Loucy (cell line): ENCODE data around the gene CCDC146.

Experiments
- H2AFZ ChIP-seq: fragments of 200-600 bp; sonication (generic); 2 replicates; pipeline ENCODE4 v1.6.0; 2016; ENCODE audit warnings: antibody characterized with exemption, mild to moderate bottlenecking, low read length, moderate library complexity
- H3F3A ChIP-seq: fragments of 200-600 bp; 2 replicates; pipeline ENCODE4 v1.6.0; 2016; ENCODE audit warnings: antibody characterized with exemption, low read depth, mild to moderate bottlenecking
- H3K27me3 ChIP-seq: fragments of 200-600 bp; sonication (generic); 2 replicates; pipeline ENCODE4 v1.6.1; 2014; ENCODE audit warnings: low read length, mild to moderate bottlenecking; ENCODE audit not compliant: insufficient read depth, poor library complexity, severe bottlenecking
- H3K36me3 ChIP-seq: fragments of 200-600 bp; sonication (generic); 2 replicates; pipeline ENCODE4 v1.6.1; 2016; ENCODE audit warnings: low read length; ENCODE audit not compliant: insufficient read depth
- H3K4me1 ChIP-seq: fragments of 200-600 bp; sonication (generic); 2 replicates; pipeline ENCODE4 v1.5.1; 2014; ENCODE audit warnings: low read length, mild to moderate bottlenecking; ENCODE audit not compliant: insufficient read depth, poor library complexity, severe bottlenecking
- H3K4me2 ChIP-seq: fragments of 200-600 bp; sonication (generic); 2 replicates; pipeline ENCODE4 v1.6.0; 2014; ENCODE audit warnings: antibody characterized with exemption, low read length, low read depth, mild to moderate bottlenecking; ENCODE audit not compliant: poor library complexity, severe bottlenecking
- H3K4me3 ChIP-seq: fragments of 200-600 bp; sonication (generic); 2 replicates; pipeline ENCODE4 v1.5.1; 2014; ENCODE audit warnings: low read length, mild to moderate bottlenecking, mixed read lengths; ENCODE audit not compliant: poor library complexity, severe bottlenecking
- H3K79me2 ChIP-seq: fragments of 200-600 bp; sonication (generic); 2 replicates; pipeline ENCODE4 v1.6.1; 2014; ENCODE audit warnings: low read length; ENCODE audit not compliant: insufficient read depth
- H3K9ac ChIP-seq: fragments of 200-600 bp; sonication (generic); 2 replicates; pipeline ENCODE4 v1.6.0; 2014; ENCODE audit warnings: mild to moderate bottlenecking, low read depth, low read length, moderate library complexity; ENCODE audit not compliant: poor library complexity, severe bottlenecking
- H3K9me2 ChIP-seq: fragments of 200-600 bp; sonication (generic); replicated peaks from 2 replicates; pipeline ENCODE4 v1.6.1; 2016; ENCODE audit warnings: low read depth, low read length, mixed read lengths
- H3K9me3 ChIP-seq: fragments of 200-600 bp; sonication (generic); 2 replicates; pipeline ENCODE4 v1.6.1; 2014; ENCODE audit warnings: mild to moderate bottlenecking, antibody characterized with exemption, low read length, low read depth; ENCODE audit not compliant: insufficient read depth
- H4K20me1 ChIP-seq: fragments of 200-600 bp; sonication (generic); 2 replicates; pipeline ENCODE4 v1.6.0; 2014; ENCODE audit warnings: antibody characterized with exemption, low read length, mild to moderate bottlenecking; ENCODE audit not compliant: insufficient read depth, poor library complexity, severe bottlenecking
- CTCF ChIP-seq: fragments of 200-600 bp; sonication (generic); conservative IDR thresholded peaks from 2 replicates; pipeline ENCODE4 v1.5.1; 2014; ENCODE audit warnings: mild to moderate bottlenecking, antibody characterized with exemption, low read length
- EZH2phosphoT487 ChIP-seq: fragments of 200-600 bp; IDR thresholded peaks from 2 replicates; pipeline ENCODE4 v1.6.1; 2018; ENCODE audit warnings: antibody characterized with exemption, mild to moderate bottlenecking, moderate library complexity, borderline replicate concordance

The CCDC146 gene

GRCh38 chr7:77335581-77335980 lies 213.2 kb downstream of the CCDC146 start:
- Histone ChIP-seq H3K4me2 (no peak overlapping the region), H3K4me1 (peaks cover 31% of the 10 kb centered on the region)
- TF ChIP-seq CTCF, result no peak
- TF ChIP-seq EZH2phosphoT487, result no peak

GRCh38 chr7:77337456-77337990 lies 215.1 kb downstream of the CCDC146 start:
- Histone ChIP-seq H3K9ac (no peak overlapping the region), H3K79me2 (no peaks in the 10 kb centered on the region), H3K4me3 (no peak overlapping the region), H3K4me1 (peaks cover 15% of the 10 kb centered on the region), H3K27me3 (no peaks in the 10 kb centered on the region), H3K9me3 (no peaks in the 10 kb centered on the region), H2AFZ (no peak overlapping the region), H3F3A (no peaks in the 10 kb centered on the region), H3K9me2 (no peaks in the 10 kb centered on the region), H3K36me3 (no peaks in the 10 kb centered on the region), H3K4me2 (no peak overlapping the region), H4K20me1 (no peaks in the 10 kb centered on the region)
- TF ChIP-seq EZH2phosphoT487, result no peak
- no peak for TF ChIP-seq CTCF

More at GRCh38 chr7:77335581-77335980, 213.2 kb downstream of the CCDC146 start:
- Histone ChIP-seq H3K9ac (no peak overlapping the region), H3F3A (no peaks in the 10 kb centered on the region; the same call in 1 of the 2 replicates), H2AFZ (no peak overlapping the region), H3K9me3 (no peaks in the 10 kb centered on the region), H4K20me1 (no peaks in the 10 kb centered on the region), H3K79me2 (no peaks in the 10 kb centered on the region), H3K9me2 (no peaks in the 10 kb centered on the region), H3K4me3 (no peak overlapping the region), H3K36me3 (no peaks in the 10 kb centered on the region), H3K27me3 (no peaks in the 10 kb centered on the region)

GRCh38 chr7:77338260-77338659 lies 215.8 kb downstream of the CCDC146 start:
- Histone ChIP-seq H3K9me3 (no peaks in the 10 kb centered on the region), H3K4me1 (peaks cover 15% of the 10 kb centered on the region), H3K9me2 (no peaks in the 10 kb centered on the region), H4K20me1 (no peaks in the 10 kb centered on the region), H3K4me3 (no peak overlapping the region), H3F3A (no peaks in the 10 kb centered on the region), H2AFZ (no peak overlapping the region), H3K4me2 (no peak overlapping the region), H3K27me3 (no peaks in the 10 kb centered on the region), H3K36me3 (no peaks in the 10 kb centered on the region), H3K79me2 (no peaks in the 10 kb centered on the region), H3K9ac (no peak overlapping the region)
- no peak for TF ChIP-seq EZH2phosphoT487
- TF ChIP-seq CTCF, result no peak
